Stromal cell of bone marrow (primary cell): ENCODE data around the gene GNB1.

Experiments used
- DNase-seq: peaks from one replicate; pipeline ENCODE4 v3.0.0-alpha.2; 2012; ENCODE audit warnings: low read depth

Gene GNB1

GRCh38 chr1:1910033-1910465 lies 19.2 kb upstream of the GNB1 start:
- no peak for DNase-seq

- no peak for DNase-seq
These were observed 17.6 kb upstream of the GNB1 start for GRCh38 chr1:1908506-1908791.

GRCh38 chr1:1907098-1907736 lies 16.3 kb upstream of the GNB1 start:
- no peak for DNase-seq

GRCh38 chr1:1906185-1907097 lies 15.6 kb upstream of the GNB1 start:
- DNase-seq: peak; percentile 53

DNA sequence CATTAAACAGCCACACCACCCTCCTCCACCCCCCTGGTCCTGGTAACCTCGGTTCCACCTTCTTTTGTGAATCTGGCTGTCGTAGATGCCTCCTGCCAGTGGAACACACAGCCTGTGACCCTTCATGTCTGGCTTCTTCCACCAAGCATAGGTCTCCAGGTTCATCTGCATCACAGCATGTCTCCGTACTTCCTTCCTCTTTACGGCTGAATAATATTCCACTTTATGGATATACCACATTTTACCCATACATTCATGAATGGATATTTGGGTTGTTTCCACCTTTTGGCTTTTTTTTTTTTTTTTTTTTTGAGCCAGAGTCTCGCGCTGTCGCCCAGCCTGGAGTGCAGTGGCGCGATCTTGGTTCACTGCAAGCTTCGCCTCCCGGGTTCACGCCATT lies 12.3 kb upstream of the GNB1 start:
- DNase-seq: no peak

GRCh38 chr1:1901641-1902294 lies 10.9 kb upstream of the GNB1 start:
- DNase-seq: no peak

GRCh38 chr1:1900883-1901640 lies 10.2 kb upstream of the GNB1 start:
- DNase-seq: no peak

DNA sequence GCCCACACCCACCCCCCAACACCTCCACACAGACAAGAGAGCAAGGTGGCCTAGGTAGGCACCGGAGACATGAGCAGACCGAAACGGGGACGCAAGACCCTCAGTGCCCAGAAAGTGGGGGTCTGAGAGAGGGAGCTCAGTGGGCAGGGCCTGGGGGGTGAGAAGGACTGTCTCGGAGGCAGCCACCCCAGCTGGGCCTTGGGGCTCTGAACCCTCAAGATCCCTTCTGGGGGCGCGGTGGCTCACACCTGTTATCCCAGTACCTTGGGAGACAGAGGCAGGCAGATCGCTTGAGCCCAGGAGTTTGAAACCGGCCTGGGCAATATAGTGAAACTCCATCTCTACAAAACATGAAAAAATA lies 9.1 kb upstream of the GNB1 start:
- DNase-seq: no peak

DNA sequence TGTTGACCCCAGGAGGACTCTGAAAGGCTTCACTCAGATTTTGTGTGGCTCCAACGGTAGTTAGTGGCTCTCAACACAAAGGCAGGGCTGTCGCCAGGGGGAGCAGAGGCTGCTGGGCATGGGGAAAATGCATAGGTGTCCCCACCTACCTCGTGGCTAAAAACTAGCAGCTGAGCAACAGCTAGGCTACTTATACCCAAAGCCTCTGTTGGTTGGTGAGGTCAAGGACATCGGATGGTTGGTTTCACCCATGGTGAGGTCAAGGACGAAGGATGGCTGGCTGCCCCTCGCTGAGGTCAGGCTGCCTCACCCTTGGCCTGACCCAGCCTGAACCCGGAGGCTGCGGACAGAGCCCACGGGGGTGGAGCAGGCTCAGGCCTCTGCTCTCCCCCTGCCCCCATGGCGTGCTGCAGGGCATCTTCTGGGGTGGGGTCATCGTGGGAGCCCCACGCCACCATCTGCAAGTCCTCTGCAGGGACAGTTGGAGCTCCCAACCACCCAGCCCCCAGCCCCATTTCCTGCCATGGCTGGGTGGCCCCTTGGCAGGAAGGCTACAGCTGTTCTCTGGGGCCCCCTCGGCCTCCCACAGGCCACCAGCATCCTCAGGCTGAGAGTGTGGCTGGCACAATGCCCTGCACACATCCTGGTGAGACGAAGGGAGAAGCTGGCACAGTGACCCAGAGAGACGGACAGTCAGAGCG lies 8.5 kb upstream of the GNB1 start:
- DNase-seq: no peak

DNA sequence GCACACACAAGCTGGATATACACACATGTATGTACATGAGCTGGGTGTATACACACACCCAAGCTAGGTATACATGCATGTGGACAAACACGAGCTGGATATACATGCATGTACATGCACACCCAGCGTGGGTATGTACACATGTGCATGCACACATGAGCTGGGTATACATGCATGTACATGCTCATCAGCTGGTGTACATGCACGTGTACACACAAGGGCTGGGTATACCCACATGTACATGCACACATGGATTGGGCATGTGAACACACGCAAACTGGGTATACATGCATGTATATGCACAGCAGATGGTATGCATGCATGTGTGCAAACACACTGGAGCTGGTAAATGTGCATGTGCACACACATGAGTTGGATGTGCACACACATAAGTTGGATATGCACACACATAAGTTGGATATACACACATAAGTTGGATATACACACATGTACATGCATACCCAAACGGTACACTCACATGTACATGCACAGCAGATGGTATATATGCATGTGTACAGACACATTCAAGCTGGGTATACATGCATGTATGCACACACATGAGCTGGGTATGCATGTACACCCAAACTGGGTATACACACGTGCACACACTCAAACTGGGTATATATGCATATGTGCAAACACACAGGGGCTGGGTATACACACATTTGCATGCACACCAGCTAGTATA lies 7.5 kb upstream of the GNB1 start:
- no peak for DNase-seq

- DNase-seq: no peak
These were observed 4.8 kb upstream of the GNB1 start for GRCh38 chr1:1895456-1896336.

DNA sequence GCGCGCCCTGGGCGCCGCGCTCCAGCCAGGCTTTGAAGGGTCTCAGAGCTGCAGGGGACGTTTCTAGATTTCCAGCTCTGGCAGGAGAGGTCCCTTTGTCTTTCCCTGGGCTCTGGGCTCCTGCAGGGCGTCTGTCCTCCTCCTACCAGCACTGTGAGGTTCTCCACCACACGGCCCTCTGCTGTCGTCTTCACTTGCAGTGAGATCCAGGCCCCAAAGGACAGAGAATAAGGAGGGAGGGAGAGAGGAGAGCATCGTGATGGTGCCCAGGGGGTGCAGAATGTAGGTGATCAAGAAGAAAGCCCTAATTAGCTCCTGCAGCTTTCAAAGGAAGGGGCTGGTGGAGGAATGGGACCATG lies 4.2 kb upstream of the GNB1 start:
- DNase-seq: no peak

- no peak for DNase-seq
These were observed 3.6 kb upstream of the GNB1 start for GRCh38 chr1:1894354-1895059.

- DNase-seq: no peak
These were observed 3.1 kb upstream of the GNB1 start for GRCh38 chr1:1893997-1894353.

GRCh38 chr1:1893291-1893985 lies 2.6 kb upstream of the GNB1 start:
- DNase-seq: no peak

DNA sequence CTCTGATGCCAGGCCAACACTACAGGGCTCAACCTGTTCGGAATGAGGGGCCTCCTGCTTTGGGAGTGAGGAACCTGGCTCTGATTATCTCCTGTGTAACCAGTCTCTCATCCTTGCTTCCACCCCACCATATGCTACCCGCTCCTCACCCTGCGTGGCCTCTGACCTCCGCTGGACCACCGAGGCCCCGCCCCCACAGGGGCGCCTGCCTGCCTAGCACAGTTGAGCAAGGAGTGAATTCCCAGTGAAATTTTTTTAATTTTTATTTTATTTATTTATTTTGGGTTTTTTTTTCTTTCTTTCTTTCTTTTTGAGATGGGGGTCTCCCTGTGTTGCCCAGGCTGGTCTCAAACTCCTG lies 1.9 kb upstream of the GNB1 start:
- no peak for DNase-seq

- DNase-seq: no peak
These were observed 1.3 kb upstream of the GNB1 start for GRCh38 chr1:1892079-1892762.

DNA sequence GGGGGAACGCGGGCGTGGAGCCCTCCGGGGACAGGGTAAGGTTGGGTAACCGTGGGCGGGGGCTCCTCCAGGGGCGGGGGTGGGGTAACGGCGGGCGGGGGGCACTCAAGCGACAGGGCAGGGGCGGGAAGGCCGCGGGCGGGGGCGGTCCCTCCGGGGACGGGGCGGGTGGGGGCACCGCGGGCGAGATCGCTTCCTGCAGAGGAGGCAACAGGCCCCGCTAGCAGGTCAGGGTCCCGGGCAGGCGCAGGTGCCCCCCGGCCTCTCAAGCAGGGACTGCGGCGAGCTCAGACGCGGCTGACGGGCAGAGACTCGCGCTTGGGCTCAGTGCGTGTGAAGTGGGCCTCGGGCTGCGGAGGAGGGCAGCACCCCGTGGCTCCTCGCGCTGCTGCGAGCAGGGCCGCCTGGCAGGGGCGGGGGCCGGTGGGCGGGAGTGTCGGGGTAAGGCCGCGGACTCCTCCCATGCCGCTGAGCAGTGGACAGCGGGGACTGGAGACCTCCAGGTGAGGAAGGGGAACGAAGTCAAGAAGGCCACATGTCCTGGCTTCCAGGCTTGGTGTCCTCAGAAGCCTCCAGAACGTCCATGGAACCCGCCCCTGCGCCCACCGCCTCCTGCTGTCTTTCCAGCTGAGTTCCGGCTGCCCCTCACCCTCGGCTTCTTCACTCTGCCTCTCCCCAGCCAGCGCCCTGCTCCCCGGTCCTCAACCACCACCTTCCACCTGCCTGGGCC lies 627 bp upstream of the GNB1 start:
- no peak for DNase-seq
